Spleen (tissue), 11 donors: ENCODE data around the gene HRH2. TPM values are rescaled to one million over a fixed set of nuclear protein-coding genes. Genes with fewer than 3 reads are reported as not detected.
"Not testable (repeated sequence)": the region's sequence is repeated elsewhere in the genome, so short reads cannot be mapped to it uniquely, and the experiment has no call there.

Experiments used
- DNase-seq: peaks from one replicate; pipeline ENCODE4 v3.0.0-alpha.2; 2020
- H3K27ac ChIP-seq, 8 donors: fragments of 200-600 bp; sonication (generic) in 7 of 8; 1 replicate in 4 of 8; 2 replicates in 4 of 8; pipeline versions ENCODE4 v1.5.0 to v1.8.0; 2016 to 2021; ENCODE audit warnings: inconsistent platforms in 4 of 8, mild to moderate bottlenecking in 4 of 8, moderate library complexity in 1 of 8
- H3K27me3 ChIP-seq, 7 donors: fragments of 200-600 bp; sonication (generic) in 6 of 7; replicated peaks in 1 of 7; 1 replicate in 4 of 7; 2 replicates in 3 of 7; pipeline versions ENCODE4 v1.5.0 to v1.8.0; 2016 to 2021; ENCODE audit warnings: inconsistent platforms in 3 of 7, mild to moderate bottlenecking in 1 of 7
- H3K36me3 ChIP-seq, 6 donors: fragments of 200-600 bp; sonication (generic) in 5 of 6; 1 replicate in 4 of 6; 2 replicates in 2 of 6; pipeline versions ENCODE4 v1.5.0 to v1.8.0; 2016 to 2021; ENCODE audit warnings: inconsistent platforms in 2 of 6
- H3K4me1 ChIP-seq, 6 donors: fragments of 200-600 bp; sonication (generic) in 5 of 6; 1 replicate in 3 of 6; 2 replicates in 3 of 6; pipeline versions ENCODE4 v1.5.0 to v1.8.0; 2016 to 2021; ENCODE audit warnings: inconsistent platforms in 3 of 6
- H3K4me3 ChIP-seq, 8 donors: fragments of 200-600 bp; sonication (generic) in 7 of 8; 1 replicate in 4 of 8; 2 replicates in 4 of 8; pipeline versions ENCODE4 v1.5.0 to v1.8.0; 2016 to 2021; ENCODE audit warnings: inconsistent platforms in 4 of 8, mild to moderate bottlenecking in 4 of 8, moderate library complexity in 2 of 8
- H3K9me3 ChIP-seq, 8 donors: fragments of 200-600 bp; sonication (generic) in 7 of 8; 1 replicate in 4 of 8; 2 replicates in 4 of 8; pipeline versions ENCODE4 v1.5.0 to v1.8.0; 2016 to 2021; ENCODE audit warnings: inconsistent platforms in 4 of 8
- CTCF ChIP-seq, 11 experiments: fragments of 200-600 bp in 7 of 11; fragments of 450-650 bp in 4 of 11; sonication (generic) in 4 of 11; IDR thresholded peaks in 8 of 11; conservative IDR thresholded peaks in 3 of 11; 1 replicate in 7 of 11; 2 replicates in 4 of 11; pipeline versions ENCODE4 v1.4.0 to v1.8.0; 2016 to 2021; ENCODE audit warnings: antibody characterized with exemption in 11 of 11, inconsistent platforms in 4 of 11, mild to moderate bottlenecking in 1 of 11
- POLR2A ChIP-seq, 3 donors: fragments of 450-650 bp; IDR thresholded peaks; one replicate each; pipeline ENCODE4 v1.5.1; 2017; ENCODE audit warnings: antibody characterized with exemption in 3 of 3, mild to moderate bottlenecking in 1 of 3
- POLR2AphosphoS5 ChIP-seq, 3 donors: sonication (generic); formaldehyde crosslinking; IDR thresholded peaks; one replicate each; pipeline ENCODE4 v1.5.1; 2017; ENCODE audit warnings: antibody characterized with exemption in 3 of 3
- WGBS, 5 donors: extraction: QIAGEN DNeasy Blood & Tissue Kit in 3 of 5; methylation state at CpG; one replicate each; pipeline versions ENCODE4 v1.1.5 to v1.1.7; 2013 to 2018; 5-methylcytosine and 5-hydroxymethylcytosine counted together
- intact Hi-C: fragments of 100-400 bp; cut with DNase I; formaldehyde crosslinking; loops from one replicate; pipeline ENCODE4 v1.15.0; 2023; ENCODE audit warnings: low total_unique reads
- polyA plus RNA-seq, 3 donors: library from polyadenylated mRNA; stranded (reverse); fragments of 200-250 nt; gene quantifications; one replicate each; pipeline ENCODE4 v1.2.1, GENCODE V29; 2013
- small RNA-seq, 4 donors: library from RNA; depleted of rRNA; stranded (forward); fragments of <200 nt; gene quantifications; one replicate each; pipeline ENCODE3, GENCODE V24; 2016
- total RNA-seq, 7 donors: library from RNA; depleted of rRNA in 3 of 7; stranded (reverse); fragments of >200 nt in 3 of 7; fragmentation: NEBNext Ultra II Directional in 4 of 7; extraction: Animal tissue kit (Norgen Biotek cat#: 25700) in 4 of 7; gene quantifications; one replicate each; pipeline versions ENCODE4 v1.1.0 to v1.2.1, GENCODE V29; 2016 to 2021
- donor health status: healthy with polysubstance abuse.
- donor health status: DM: no; HTN: no; CAD: no; lungs with moderate emphysema.
- donor health status: DM: no; HTN: no; CAD: no.
- donor health status: Bipolar disorder and iron deficiency.
- donor health status: healthy.
- donor health status: DM: no; HTN: no; CAD: no.
- donor health status: DM: yes; HTN: yes; CAD: no.

Gene HRH2
- total and polyA plus RNA-seq, 10 donors, result 1.9 to 85.2 (median 22.3) TPM

DNA sequence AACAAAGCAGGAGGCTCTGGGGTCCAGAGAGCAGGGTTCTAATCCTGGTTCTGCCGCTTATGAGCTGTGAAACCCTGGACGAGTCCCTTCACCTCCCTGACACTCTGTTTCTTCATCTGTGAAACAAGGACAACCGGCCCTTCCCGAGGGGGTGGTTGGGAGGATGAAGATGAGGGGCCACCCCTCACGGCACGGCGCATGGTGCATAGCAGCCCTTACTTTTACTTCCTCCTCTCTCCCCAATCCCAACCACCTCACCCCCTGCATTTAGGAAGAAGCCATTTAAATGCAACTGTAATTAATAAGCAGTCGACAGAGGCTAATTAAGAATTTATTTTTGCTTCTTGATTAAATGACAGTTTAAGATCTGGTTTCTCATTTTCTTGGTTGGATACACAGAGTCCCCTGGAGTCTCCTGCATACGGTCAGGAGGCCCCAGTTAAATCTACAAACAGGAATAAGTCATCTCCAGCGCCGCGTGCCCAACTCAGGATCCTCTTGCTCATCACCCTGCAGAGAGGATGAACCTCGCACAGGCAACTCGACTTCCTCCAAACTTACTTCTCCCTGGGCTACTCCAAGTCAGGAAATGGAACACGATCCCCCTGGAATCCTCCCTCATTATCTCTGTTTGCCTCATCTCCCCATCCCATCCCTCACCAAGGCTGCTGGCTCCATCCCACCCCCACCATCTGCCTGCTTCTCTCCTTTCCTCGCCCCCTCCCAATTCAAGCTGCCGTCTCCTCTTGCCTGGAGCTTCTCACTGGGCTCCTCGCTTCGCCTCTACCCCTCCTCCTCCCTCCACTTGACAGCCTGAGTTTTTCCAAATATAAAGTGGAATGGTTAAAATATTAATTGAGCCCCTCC is 95.9 kb downstream of the HRH2 start:
- TF ChIP-seq POLR2AphosphoS5 (IDR thresholded peaks at IDR 0.05) (no peak), CTCF (IDR thresholded peaks at IDR 0.05 in 8 of 11, conservative IDR thresholded peaks at IDR 0.05 in 3 of 11) (no peak), POLR2A (IDR thresholded peaks at IDR 0.05) (no peak)
- peaks cover 0 to 85% (median 6%) of the 10 kb centered on the region in 7 donors for H3K27me3 ChIP-seq
- H3K9me3 ChIP-seq, result no peaks in the 10 kb centered on the region

GRCh38 chr5:175759991-175760390 is 102.1 kb downstream of the HRH2 start:
- Histone ChIP-seq H3K9me3 (peaks cover 0 to 19% (median 14%) of the 10 kb centered on the region in 8 donors), H3K27me3 (peaks cover 0 to 49% (median 0%) of the 10 kb centered on the region in 7 donors)
- H3K27ac ChIP-seq, intact Hi-C loops, H3K36me3 ChIP-seq, H3K4me1 ChIP-seq, H3K4me3 ChIP-seq, DNase-seq: not testable (repeated sequence)
- 65 to 81% (median 77%) methylated on average over 1 of the region's 1 CpG for WGBS, 5 donors

More for the DNA sequence above, 95.9 kb downstream of the HRH2 start:
- Histone ChIP-seq H3K27ac (no peak overlapping the region), H3K36me3 (no peaks in the 10 kb centered on the region), H3K4me3 (no peak overlapping the region), H3K4me1 (no peaks in the 10 kb centered on the region)
- DNase-seq, result no peak
- intact Hi-C loops, result no loop called here
- whole genome bisulfite sequencing, 5 donors, result 73 to 79% (median 75%) methylated on average over 19 of the region's 19 CpGs

Small RNA genes within 50 kb of the gene (small RNA-seq; reads per million reads assigned to genes)
- gene RN7SKP148 (0 reads per million in 4 donors), gene RNU6-226P (0 reads per million in 4 donors)

Other genes with a start within 250 kb of the HRH2 start
- gene DRD1, start 213.9 kb upstream of the HRH2 start, total RNA-seq, result under 1 TPM in 4 of 7 donors, not detected in 3; 0.11 to 0.83 (median 0.14) TPM
- under 1 TPM; 0.03 to 0.07 (median 0.05) TPM for gene DRD1, start 213.9 kb upstream of the HRH2 start, polyA plus RNA-seq
- 10 to 100 TPM; 28.2 to 57.3 (median 45.0) TPM for gene SFXN1, start 179.5 kb upstream of the HRH2 start, total RNA-seq
- gene SFXN1, start 179.5 kb upstream of the HRH2 start, polyA plus RNA-seq, result 10 to 100 TPM in 2 of 3 donors, 1 to 10 TPM in 1; 7.5 to 11.6 (median 11.3) TPM
- gene CPLX2, start 213.5 kb downstream of the HRH2 start, total RNA-seq, result not detected
- under 1 TPM in 1 of 3 donors, not detected in 2; 0.10 TPM for gene CPLX2, start 213.5 kb downstream of the HRH2 start, polyA plus RNA-seq